ENCODE results near the gene PIWIL1.

PIWIL1 gene

DNA sequence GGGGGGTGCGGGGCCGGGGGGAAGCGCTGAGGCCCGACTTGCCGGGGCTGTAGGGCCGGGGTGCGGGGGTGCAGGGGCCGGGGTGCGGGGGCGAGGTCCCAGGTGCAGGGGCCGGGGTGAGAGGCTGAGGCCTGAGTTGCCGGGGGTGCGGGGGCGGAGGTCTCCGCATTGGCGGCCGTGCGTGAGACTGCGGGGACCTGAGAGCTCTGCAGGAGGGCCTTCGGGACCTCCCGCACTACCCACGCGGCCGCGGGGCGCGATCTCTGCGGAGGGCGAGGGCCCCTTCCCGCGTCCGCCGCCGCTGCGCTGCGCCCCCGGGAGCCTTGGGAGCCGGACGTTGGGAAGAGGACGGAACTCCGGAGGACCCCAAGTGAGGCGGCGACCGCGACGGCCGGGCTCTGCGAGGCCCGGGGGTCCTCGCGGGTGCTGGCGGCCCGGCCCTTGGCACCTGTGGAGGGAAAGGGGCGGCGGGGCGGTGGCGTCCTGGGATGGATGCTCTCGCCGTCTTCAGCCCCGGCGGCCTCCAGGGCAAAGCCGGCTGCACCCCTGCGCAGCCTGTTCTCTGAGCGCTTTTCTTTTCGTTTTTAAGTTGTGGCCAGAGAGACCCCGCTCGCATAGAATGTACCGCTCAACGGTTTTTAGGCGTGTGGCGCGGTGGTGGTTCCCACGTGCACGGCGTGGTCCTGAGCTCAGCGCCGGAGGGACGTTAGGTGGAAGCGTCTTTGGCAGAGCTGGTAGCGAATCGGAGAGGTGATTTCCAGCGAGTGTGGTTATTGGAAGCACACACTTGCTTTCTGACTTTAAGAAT lies 1.3 kb downstream of the PIWIL1 start:
- DNase-seq = no peak

GRCh38 chr12:130339951-130340350 lies 2.3 kb downstream of the PIWIL1 start:
- DNase-seq = no peak

DNA sequence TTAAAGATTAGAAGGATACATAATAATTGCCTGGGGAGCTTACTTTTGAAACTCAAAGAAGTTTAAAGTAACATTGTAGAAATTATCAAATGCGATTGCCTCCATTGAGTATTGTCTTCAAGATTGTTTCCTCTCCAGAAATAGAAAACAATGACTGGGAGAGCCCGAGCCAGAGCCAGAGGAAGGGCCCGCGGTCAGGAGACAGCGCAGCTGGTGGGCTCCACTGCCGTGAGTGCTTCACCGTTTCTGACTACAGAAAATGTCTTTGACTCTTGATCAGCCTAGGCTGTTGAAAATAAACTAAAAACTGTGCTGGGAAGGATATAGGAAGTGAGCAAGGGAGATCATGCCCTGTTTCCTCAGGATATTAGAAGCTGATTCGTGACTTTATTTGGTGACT lies 4.8 kb downstream of the PIWIL1 start:
- no peak for DNase-seq

DNA sequence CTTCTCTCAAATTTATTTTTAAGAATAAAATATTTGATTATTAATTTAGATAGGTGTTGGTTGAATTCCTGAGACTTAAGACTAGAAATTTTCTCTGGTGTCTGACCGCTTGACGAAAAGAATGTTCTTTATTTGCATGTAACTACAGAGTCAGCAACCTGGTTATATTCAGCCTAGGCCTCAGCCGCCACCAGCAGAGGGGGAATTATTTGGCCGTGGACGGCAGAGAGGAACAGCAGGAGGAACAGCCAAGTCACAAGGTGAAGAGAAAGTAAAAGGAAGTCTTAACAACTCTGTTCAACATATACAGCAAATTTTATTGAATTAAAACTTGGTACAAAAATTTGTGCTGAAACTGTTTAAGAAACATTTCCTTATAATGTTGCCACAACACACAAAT lies 5.2 kb downstream of the PIWIL1 start:
- DNase-seq = no peak

GRCh38 chr12:130344529-130344928 lies 6.8 kb downstream of the PIWIL1 start:
- DNase-seq = no peak

GRCh38 chr12:130345292-130345691 lies 7.6 kb downstream of the PIWIL1 start:
- DNase-seq = no peak

- no peak for DNase-seq
Observed at GRCh38 chr12:130347588-130347987, 9.9 kb downstream of the PIWIL1 start.

DNA sequence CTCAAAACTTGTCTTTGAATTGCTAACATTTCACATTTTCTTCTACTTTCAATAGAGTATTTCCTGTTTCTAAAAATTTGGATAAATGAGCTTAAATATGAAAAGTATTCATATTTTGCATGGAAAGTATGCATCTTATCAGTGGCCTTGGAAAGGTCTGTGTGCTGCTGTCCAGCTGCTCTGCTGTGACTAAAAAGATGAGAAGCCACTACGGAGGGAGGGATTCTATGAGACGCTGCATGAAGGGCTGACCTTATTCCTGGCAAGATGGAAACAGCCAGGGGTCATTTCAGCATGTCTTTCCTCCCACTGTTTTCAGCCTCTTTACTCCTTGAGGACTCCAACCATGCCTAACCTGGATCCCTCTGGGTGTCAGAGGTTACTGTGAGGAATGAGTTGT lies 13.0 kb downstream of the PIWIL1 start:
- no peak for DNase-seq

DNA sequence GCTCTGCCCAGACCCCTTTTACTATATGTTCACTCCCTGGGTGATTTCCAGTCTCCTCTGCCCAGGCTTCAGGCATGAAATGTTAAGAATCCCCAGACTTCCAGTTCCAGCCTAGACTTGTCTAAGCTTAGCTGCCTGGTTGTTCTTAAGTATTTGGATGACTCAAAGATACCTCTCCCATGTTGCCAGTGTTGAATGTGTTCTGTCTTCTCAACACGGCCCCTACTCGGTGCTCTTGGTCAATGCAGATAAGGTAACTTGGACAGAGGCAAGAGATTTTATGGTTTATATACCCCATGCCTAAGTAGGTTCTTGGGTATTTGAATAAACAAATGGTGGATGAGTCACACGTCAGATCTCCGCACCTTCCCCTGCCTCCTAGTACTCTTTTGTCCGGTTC lies 13.6 kb downstream of the PIWIL1 start:
- no peak for DNase-seq

DNA sequence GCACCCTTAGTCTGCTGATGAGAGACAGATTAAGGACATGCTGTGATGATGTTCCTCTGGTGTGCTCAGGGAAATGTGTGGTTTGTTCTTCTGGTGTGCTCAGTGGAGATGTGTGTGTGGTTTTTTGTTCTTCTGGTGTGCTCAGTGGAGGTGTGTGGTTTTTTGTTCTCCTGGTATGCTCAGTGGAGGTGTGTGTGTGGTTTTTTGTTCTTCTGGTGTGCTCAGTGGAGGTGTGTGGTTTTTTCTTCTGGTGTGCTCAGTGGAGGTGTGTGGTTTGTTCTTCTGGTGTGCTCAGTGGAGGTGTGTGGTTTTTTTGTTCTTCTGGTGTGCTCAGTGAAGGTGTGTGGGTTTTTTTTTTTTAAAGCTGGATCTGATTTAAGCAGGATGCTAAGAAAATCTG lies 15.4 kb downstream of the PIWIL1 start:
- DNase-seq = no peak

DNA sequence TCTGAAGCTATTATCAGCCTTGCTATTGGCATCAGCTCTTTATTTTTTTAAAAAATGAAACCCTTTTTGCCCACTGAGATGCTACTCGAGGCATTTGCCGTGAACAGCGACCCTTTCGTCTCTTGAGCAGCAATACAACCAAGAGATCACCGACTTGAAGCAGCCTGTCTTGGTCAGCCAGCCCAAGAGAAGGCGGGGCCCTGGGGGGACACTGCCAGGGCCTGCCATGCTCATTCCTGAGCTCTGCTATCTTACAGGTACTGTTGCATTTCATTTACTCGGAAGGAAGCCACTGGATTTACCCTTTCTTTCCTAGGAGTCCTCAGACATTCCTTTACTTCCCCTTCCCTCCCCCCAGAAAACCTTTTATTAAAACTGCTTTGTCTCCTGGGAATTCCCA lies 16.7 kb downstream of the PIWIL1 start:
- no peak for DNase-seq

GRCh38 chr12:130356222-130356621 lies 18.5 kb downstream of the PIWIL1 start:
- no peak for DNase-seq

GRCh38 chr12:130357241-130357640 lies 19.6 kb downstream of the PIWIL1 start:
- peak; percentile 74 for DNase-seq

DNA sequence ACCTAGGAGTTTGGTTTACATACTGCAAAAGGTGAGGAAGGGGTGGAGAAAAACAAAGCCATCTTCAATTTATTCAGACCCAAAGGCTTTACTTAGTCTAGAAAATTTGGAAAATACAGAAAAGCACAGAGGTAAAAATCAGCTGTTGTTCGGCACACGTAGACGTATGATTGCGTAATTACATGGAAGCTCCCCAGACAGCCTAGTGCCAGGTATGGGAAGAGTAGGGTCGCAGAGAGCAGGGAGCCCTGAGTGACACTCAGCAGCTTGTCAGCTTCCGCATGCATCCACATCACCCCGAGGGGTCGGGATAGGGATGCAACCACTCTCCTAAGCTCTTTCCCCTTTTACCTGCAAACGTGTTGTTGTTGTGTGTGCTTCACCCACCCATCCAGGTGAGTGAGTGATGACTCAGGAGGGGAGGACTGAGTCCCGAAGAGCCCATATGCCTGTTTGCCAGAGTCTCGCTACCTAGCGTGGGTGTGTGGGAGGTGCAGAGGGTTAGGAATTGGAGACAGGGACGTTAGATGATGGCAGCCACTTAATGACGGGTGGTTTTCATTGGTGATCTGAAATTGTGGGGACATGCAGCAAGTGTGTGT lies 20.1 kb downstream of the PIWIL1 start:
- no peak for DNase-seq

DNA sequence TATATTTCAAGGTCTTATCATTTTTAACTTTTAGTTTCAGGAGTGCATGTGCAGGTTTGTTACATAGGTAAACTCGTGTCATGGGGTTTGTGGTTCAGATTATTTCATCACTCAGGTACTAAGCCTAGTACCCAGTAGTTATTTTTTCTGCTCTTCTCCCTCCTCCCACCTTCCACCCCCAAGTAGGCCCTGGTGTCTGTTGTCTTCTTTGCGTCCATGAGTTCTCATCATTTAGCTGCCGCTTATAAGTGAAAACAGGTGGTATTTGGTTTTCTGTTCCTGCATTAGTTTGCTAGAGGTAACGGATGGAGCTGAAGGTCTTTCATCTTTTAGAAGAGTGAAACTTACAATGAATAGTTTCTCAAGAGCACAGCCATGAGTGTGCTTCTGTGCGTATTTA lies 24.4 kb downstream of the PIWIL1 start:
- no peak for DNase-seq

DNA sequence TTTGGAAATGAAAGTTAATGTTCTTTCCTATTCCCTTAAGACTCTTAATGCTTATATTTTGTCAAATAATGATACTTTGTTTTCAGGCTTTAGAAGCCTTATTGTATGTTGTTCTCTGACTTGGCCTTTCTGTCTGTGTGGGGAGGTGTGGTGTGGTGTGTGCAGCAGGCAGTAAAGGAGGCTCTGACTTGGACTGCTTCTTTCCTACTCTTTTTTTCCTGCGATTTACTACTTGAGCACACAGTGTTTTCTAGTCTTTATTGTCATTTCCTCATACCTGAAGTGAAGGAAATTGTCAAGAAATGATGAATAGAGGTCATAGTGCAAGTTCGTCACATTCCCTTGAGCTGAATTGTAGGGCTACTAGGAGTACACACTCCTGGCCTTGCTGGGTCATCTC lies 26.9 kb downstream of the PIWIL1 start:
- DNase-seq = no peak

GRCh38 chr12:130366159-130366558 lies 28.5 kb downstream of the PIWIL1 start:
- DNase-seq = no peak

- DNase-seq = no peak
Observed at GRCh38 chr12:130367003-130367402, 29.3 kb downstream of the PIWIL1 start.

- DNase-seq = no peak
Observed at GRCh38 chr12:130367523-130367922, 29.8 kb downstream of the PIWIL1 start.

DNA sequence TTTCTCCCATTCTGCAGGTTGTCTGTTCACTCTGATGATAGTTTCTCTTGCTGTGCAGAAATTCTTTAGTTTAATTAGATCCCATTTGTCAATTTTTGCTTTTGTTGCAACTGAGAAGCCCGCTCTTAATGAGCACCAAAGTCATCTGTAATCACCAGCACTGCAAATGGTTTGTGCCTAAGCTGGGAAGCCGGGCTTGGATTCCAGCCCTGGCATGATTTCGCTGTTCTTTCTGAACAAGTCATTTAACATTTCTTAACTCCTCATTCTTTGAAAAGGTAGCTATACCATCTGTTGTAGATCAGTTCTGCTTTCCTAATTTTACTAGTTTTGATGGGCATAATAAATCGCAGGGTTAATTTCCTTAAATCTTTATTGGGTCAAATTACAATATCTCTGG lies 32.1 kb downstream of the PIWIL1 start:
- no peak for DNase-seq

DNA sequence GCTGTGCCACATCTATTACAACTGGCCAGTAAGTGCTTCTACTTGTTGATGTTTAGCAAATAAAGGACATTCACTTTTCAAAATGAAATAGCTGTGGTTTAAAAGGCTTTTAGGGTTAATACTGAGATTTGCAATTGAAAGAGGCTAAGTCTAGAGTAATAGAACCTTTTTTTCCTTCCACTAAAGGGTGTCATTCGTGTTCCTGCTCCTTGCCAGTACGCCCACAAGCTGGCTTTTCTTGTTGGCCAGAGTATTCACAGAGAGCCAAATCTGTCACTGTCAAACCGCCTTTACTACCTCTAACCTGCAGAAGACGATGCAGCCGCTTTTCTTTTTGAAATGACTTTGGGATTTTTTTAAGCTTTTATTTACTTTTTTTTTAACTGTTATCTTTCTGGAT lies 33.6 kb downstream of the PIWIL1 start:
- no peak for DNase-seq

DNA sequence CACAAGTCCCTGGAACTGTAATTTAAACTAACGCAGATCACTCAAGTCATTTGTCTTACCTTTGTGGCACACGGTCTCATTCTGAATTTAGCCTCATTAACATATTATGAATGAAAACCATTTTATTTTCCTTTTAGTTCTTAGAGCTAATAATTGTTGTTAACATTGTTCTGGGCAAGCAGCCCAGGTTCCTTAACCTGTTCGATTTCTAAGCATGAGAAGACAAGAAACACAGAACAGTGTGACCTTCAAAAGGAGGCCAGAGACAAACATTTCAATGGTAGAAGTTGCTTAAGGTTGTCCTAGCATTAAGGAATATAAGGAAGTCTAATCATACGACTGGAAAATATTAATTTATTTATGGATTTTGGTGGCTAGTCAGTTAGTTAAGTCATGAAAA lies 35.2 kb downstream of the PIWIL1 start:
- no peak for DNase-seq

DNA sequence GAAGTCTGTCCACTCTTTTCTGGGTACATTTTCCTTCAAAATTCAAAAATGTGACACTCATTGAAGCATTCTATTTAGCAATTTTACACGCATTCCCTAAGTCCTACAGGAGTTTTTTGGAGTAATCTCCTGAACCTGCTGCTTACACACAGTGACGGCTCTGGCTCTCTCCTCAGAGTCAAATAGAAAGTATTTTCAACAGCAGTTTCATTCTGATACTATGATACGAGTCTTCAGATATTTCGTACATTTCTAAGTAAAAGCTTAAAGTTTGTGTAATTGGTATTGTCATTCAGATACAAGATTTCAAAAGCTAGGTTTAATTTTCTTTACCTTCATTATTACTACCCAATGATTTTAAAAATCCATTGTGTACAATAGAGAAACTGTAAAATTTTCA lies 36.4 kb downstream of the PIWIL1 start:
- DNase-seq = no peak

DNA sequence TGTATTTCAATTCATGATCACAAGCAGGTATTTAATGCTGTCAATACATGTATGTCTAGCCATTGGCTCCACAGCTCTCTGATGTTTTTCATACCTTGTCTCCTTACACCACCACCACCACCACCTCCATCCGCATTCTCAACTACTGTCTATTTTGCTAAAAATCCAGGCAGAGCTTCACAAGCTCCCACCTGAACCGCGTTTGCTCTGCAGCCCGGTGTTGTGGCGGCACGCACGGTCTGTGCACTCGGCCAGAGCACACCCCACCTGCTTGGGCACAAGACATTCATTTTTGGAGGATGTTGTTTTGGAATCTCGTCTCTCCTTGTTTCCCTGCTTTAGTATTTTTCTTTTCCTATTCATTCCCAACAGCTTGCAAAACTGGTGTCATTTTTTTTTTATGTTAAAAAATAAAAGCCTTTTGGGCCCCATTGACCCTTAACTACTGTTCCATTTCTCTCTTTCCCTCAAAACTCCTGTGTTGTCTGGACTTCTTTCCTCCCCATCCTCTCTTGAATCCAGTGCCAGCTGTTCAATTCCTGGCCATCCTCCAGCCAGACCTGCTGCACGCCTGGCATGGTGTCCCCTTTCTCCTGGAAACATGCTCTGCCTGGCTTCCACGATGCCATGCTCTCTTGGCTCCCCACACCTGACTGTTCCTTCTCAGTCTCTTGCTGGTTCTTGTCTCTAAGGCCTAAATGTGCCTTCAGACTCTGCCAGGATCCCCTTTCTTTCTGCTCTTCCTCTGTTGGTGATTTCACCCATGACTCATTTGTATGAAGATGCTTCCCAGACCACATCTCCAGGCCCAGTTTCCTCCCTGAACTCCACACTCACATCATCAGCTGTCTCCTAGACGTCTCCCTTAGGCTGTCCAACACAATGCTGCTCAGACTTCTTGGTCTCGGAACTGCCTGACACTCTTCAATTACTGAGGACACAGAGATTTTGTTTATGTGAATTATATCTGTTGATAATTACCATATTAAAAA lies 37.9 kb downstream of the PIWIL1 start:
- DNase-seq = no peak
